Measurements from ENCODE around the gene SERAC1.

SERAC1 gene

DNA sequence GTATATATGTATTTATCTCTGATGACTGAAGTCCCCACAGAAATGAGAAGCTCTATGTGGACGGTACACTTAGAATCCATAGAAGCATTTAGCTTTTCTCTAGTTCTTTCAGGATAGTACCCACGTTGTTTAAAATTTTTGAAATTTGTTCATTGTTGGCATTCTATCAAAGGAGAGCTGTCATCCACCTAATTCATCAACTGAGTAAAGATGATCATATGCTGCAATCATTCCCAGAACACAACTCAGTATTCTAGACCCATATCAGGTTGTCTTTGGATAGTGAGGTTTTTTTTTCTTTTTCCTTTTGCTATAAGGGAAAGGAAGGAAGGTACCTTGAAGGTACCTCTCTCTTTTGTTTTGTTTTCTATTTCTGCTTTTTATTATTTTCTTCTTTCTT, 9.3 kb downstream of the SERAC1 start:
- H3K27me3 ChIP-seq (ENCODE audit: insufficient read depth, poor library complexity, severe bottlenecking), result no peaks in the 10 kb centered on the region
- no peak overlapping the region for H3K27ac ChIP-seq (replicated peaks)
- H3K4me3 ChIP-seq (replicated peaks; ENCODE audit: insufficient read depth, low read length), result no peak overlapping the region
- DNase-seq (ENCODE audit: low read depth in 1 of 2, low spot score in 1 of 2), result no peak
- TF ChIP-seq GABPA (IDR thresholded peaks at IDR 0.05; ENCODE audit: low read depth) (no peak), SPI1 (IDR thresholded peaks at IDR 0.05; ENCODE audit: borderline replicate concordance, low read depth) (no peak)

DNA sequence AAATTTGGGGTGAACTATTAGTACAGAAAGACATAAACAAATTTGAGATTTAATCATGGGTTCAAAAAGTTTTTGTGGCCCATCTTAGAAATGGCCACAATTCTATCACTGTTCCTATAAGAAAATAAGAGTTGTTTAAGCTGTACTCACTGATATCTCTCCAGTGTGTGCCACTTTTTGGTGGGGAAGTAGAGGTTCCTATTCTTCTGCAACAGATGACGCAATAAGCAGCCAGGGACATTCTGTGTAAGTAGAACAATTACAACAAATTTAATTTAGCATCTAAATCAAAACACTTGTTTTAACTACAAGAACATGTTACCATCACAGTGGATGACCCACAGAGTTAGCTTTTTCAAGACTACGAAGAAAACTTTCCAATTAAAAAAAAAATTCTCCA, 9.9 kb downstream of the SERAC1 start:
- TF ChIP-seq, protein P1, sequence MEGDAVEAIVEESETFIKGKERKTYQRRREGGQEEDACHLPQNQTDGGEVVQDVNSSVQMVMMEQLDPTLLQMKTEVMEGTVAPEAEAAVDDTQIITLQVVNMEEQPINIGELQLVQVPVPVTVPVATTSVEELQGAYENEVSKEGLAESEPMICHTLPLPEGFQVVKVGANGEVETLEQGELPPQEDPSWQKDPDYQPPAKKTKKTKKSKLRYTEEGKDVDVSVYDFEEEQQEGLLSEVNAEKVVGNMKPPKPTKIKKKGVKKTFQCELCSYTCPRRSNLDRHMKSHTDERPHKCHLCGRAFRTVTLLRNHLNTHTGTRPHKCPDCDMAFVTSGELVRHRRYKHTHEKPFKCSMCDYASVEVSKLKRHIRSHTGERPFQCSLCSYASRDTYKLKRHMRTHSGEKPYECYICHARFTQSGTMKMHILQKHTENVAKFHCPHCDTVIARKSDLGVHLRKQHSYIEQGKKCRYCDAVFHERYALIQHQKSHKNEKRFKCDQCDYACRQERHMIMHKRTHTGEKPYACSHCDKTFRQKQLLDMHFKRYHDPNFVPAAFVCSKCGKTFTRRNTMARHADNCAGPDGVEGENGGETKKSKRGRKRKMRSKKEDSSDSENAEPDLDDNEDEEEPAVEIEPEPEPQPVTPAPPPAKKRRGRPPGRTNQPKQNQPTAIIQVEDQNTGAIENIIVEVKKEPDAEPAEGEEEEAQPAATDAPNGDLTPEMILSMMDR (IDR thresholded peaks at IDR 0.05; ENCODE audit: insufficient read depth, low read length), result no peak
- peak; percentile 61; the same call in 1 of the 2 replicates for TF ChIP-seq SPI1 (IDR thresholded peaks at IDR 0.05; ENCODE audit: borderline replicate concordance, low read depth)
- Histone ChIP-seq H3K27ac (replicated peaks) (no peak overlapping the region), H3K27me3 (ENCODE audit: insufficient read depth, poor library complexity, severe bottlenecking) (no peaks in the 10 kb centered on the region), H3K4me3 (replicated peaks; ENCODE audit: insufficient read depth, low read length) (no peak overlapping the region)
- DNase-seq (ENCODE audit: low read depth in 1 of 2, low spot score in 1 of 2), result peak; percentile 76 to 78

DNA sequence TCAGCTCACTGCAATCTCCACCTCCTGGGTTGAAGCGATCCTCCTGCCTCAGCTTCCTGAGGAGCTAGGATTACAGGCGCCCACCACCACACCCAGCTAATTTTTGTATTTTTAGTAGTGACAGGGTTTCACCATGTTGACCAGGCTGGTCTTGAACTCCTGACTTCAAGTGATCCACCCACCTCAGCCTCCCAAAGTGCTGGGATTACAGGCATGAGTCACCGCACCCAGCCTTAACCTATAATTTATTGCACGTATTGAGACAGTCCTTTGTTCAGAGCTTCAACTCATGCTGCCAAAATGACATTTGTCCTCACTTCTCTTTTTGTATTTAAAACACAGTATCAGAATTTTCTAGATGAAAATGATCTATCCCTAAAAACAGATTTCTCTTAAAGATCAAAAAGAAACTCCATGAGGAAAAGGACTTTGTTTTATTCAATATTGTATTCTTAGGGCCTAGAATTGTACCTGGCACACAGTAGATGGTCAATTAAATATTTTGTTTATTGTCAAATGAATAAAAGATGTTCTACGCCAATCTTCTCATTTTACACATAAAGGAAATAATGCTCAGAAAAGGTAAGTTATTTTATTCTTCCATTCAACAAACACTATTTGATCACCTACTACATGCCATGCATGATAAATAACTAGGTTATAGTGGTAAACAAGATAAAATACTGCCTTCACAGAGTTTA, 10.8 kb downstream of the SERAC1 start:
- no peak for DNase-seq (ENCODE audit: low read depth in 1 of 2, low spot score in 1 of 2)
- TF ChIP-seq, protein P2, sequence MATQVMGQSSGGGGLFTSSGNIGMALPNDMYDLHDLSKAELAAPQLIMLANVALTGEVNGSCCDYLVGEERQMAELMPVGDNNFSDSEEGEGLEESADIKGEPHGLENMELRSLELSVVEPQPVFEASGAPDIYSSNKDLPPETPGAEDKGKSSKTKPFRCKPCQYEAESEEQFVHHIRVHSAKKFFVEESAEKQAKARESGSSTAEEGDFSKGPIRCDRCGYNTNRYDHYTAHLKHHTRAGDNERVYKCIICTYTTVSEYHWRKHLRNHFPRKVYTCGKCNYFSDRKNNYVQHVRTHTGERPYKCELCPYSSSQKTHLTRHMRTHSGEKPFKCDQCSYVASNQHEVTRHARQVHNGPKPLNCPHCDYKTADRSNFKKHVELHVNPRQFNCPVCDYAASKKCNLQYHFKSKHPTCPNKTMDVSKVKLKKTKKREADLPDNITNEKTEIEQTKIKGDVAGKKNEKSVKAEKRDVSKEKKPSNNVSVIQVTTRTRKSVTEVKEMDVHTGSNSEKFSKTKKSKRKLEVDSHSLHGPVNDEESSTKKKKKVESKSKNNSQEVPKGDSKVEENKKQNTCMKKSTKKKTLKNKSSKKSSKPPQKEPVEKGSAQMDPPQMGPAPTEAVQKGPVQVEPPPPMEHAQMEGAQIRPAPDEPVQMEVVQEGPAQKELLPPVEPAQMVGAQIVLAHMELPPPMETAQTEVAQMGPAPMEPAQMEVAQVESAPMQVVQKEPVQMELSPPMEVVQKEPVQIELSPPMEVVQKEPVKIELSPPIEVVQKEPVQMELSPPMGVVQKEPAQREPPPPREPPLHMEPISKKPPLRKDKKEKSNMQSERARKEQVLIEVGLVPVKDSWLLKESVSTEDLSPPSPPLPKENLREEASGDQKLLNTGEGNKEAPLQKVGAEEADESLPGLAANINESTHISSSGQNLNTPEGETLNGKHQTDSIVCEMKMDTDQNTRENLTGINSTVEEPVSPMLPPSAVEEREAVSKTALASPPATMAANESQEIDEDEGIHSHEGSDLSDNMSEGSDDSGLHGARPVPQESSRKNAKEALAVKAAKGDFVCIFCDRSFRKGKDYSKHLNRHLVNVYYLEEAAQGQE (IDR thresholded peaks at IDR 0.05; ENCODE audit: insufficient replicate concordance, low read depth), result no peak
- TF ChIP-seq SPI1 (IDR thresholded peaks at IDR 0.05; ENCODE audit: borderline replicate concordance, low read depth) (no peak), GABPA (IDR thresholded peaks at IDR 0.05; ENCODE audit: low read depth) (no peak), POLR2AphosphoS5 (IDR thresholded peaks at IDR 0.05; ENCODE audit: low read depth) (no peak)
- TF ChIP-seq, protein P1 (IDR thresholded peaks at IDR 0.05; ENCODE audit: insufficient read depth, low read length), result no peak
- no peaks in the 10 kb centered on the region for H3K27me3 ChIP-seq (ENCODE audit: insufficient read depth, poor library complexity, severe bottlenecking)
- H3K27ac ChIP-seq (replicated peaks), result no peak overlapping the region
- no peak overlapping the region for H3K4me3 ChIP-seq (replicated peaks; ENCODE audit: insufficient read depth, low read length)

DNA sequence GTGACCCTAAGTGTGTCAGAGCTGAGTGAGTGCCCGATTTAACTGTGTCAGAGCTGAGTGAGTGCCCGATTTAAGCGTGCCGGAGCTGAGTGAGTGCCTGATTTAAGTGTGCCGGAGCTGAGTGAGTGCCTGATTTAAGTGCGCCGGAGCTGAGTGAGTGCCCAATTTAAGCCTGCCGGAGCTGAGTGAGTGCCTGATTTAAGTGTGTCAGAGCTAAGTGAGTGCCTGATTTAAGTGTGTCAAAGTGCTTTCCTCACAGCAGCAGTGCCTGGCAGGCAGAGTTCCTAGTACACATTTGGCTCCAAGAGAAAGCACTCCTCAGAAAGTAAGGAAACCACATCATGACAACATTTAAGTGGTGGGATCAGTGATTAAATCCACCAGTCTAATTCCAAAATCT, 13.2 kb downstream of the SERAC1 start:
- Histone ChIP-seq H3K27me3 (ENCODE audit: insufficient read depth, poor library complexity, severe bottlenecking) (no peaks in the 10 kb centered on the region), H3K27ac (replicated peaks) (no peak overlapping the region), H3K4me3 (replicated peaks; ENCODE audit: insufficient read depth, low read length) (no peak overlapping the region)
- TF ChIP-seq GABPA (IDR thresholded peaks at IDR 0.05; ENCODE audit: low read depth) (no peak), SPI1 (IDR thresholded peaks at IDR 0.05; ENCODE audit: borderline replicate concordance, low read depth) (no peak), POLR2AphosphoS5 (IDR thresholded peaks at IDR 0.05; ENCODE audit: low read depth) (no peak)
- TF ChIP-seq, protein P2 (IDR thresholded peaks at IDR 0.05; ENCODE audit: insufficient replicate concordance, low read depth), result no peak
- TF ChIP-seq, protein P1 (IDR thresholded peaks at IDR 0.05; ENCODE audit: insufficient read depth, low read length), result no peak
- DNase-seq (ENCODE audit: low read depth in 1 of 2, low spot score in 1 of 2), result no peak

All from HL-60 (cell line).